ENCODE results near the gene SYTL5.

GRCh38 chrX:38110231-38110630, 103.9 kb downstream of the SYTL5 start:
- TF ChIP-seq POLR2A (IDR thresholded peaks at IDR 0.05) (no peak), CTCF (IDR thresholded peaks at IDR 0.05) (no peak)
